Lung (tissue), 12 donors: ENCODE data around the gene SPRED1. TPM values are rescaled to one million over a fixed set of nuclear protein-coding genes. Genes with fewer than 3 reads are reported as not detected.

Experiments used
- ATAC-seq: fragments of 200-7000 bp; cut with Tn5 transposase; one replicate; pipeline ENCODE4 v1.9.1; 2020; ENCODE audit warnings: moderate number of reproducible peaks; ENCODE audit not compliant: insufficient read depth, low FRiP score
- DNase-seq, 3 donors: peaks; one replicate each; pipeline ENCODE4 v3.0.0-alpha.2; 2013 to 2017
- H3K27ac ChIP-seq, 2 donors: one replicate each; pipeline ENCODE4 v1.5.1; 2013; ENCODE audit warnings: mild to moderate bottlenecking in 2 of 2, moderate library complexity in 2 of 2, control low read depth in 1 of 2, inconsistent platforms in 1 of 2, low read depth in 1 of 2, low read length in 1 of 2
- H3K27me3 ChIP-seq, 3 donors: one replicate each; pipeline ENCODE4 v1.5.1; 2013; ENCODE audit warnings: low read length in 2 of 3; ENCODE audit not compliant: control insufficient read depth in 3 of 3, insufficient read depth in 3 of 3
- H3K36me3 ChIP-seq, 4 donors: one replicate each; pipeline ENCODE4 v1.5.1; 2013; ENCODE audit warnings: low read length in 4 of 4, mild to moderate bottlenecking in 1 of 4, moderate library complexity in 1 of 4; ENCODE audit not compliant: control insufficient read depth in 4 of 4, insufficient read depth in 4 of 4
- H3K4me1 ChIP-seq, 5 donors: one replicate each; pipeline ENCODE4 v1.5.1; 2013; ENCODE audit warnings: low read length in 5 of 5, mild to moderate bottlenecking in 2 of 5, moderate library complexity in 1 of 5; ENCODE audit not compliant: control insufficient read depth in 5 of 5, insufficient read depth in 5 of 5
- H3K4me3 ChIP-seq: one replicate; pipeline ENCODE4 v1.5.1; 2013; ENCODE audit warnings: mild to moderate bottlenecking, control low read depth, moderate library complexity
- H3K9ac ChIP-seq, 2 donors: one replicate each; pipeline ENCODE4 v1.5.1; 2013; ENCODE audit warnings: low read length in 2 of 2, control low read depth in 1 of 2; ENCODE audit not compliant: insufficient read depth in 1 of 2
- H3K9me3 ChIP-seq, 4 donors: one replicate each; pipeline ENCODE4 v1.5.1; 2013; ENCODE audit warnings: low read length in 3 of 4, mild to moderate bottlenecking in 1 of 4, moderate library complexity in 1 of 4; ENCODE audit not compliant: control insufficient read depth in 4 of 4, insufficient read depth in 3 of 4
- CTCF ChIP-seq: IDR thresholded peaks from 2 replicates; pipeline ENCODE4 v1.5.1; 2012; ENCODE audit warnings: mild to moderate bottlenecking; ENCODE audit errors: control extremely low read depth, extremely low read depth
- WGBS, 2 donors: extraction: QIAGEN DNeasy Blood & Tissue Kit; methylation state at CpG; one replicate each; pipeline ENCODE4 v1.1.7; 2013; 5-methylcytosine and 5-hydroxymethylcytosine counted together
- polyA plus RNA-seq, 2 donors: library from polyadenylated mRNA; stranded (reverse); fragments of 200-250 nt; gene quantifications; one replicate each; pipeline ENCODE4 v1.2.1, GENCODE V29; 2013
- total RNA-seq, 2 donors: library from RNA; depleted of rRNA in 1 of 2; stranded (reverse); fragments of >200 nt in 1 of 2; gene quantifications; one replicate each; pipeline ENCODE4 v1.2.1, GENCODE V29; 2014 to 2021
- donor health status: control.
- donor health status: control.
- donor health status: Bipolar disorder and iron deficiency.
- donor health status: healthy.
- donor health status: DM: yes; HTN: yes; CAD: no.

The SPRED1 gene
- total and polyA plus RNA-seq, 4 donors = 7.9 to 61.1 (median 31.0) TPM

GRCh38 chr15:38406436-38406835, 153.8 kb downstream of the SPRED1 start:
- TF ChIP-seq CTCF = no peak
- DNase-seq = peak in 1 of 3 donors; percentile 9
- no peak for ATAC-seq

More at GRCh38 chr15:38406436-38406835, 153.8 kb downstream of the SPRED1 start:
- H3K4me1 ChIP-seq = peaks cover 0 to 1% (median 0%) of the 10 kb centered on the region in 5 donors
- no peak overlapping the region for H3K9ac ChIP-seq
- WGBS, 2 donors = 75 to 80% methylated on average over 7 of the region's 7 CpGs
- H3K4me3 ChIP-seq = no peak overlapping the region
- no peaks in the 10 kb centered on the region for H3K27me3 ChIP-seq
- no peaks in the 10 kb centered on the region for H3K36me3 ChIP-seq
- no peak overlapping the region for H3K27ac ChIP-seq
- H3K9me3 ChIP-seq = no peaks in the 10 kb centered on the region

Other genes with a start within 250 kb of the SPRED1 start
- 10 to 100 TPM; 10.5 to 30.3 TPM for gene FAM98B, start 201.3 kb downstream of the SPRED1 start, total RNA-seq
- gene FAM98B, start 201.3 kb downstream of the SPRED1 start, polyA plus RNA-seq = 1 to 10 TPM; 6.9 to 7.7 TPM